HCT116 (cell line): ENCODE data around the gene TRAF3. TPM values are rescaled to one million over a fixed set of nuclear protein-coding genes. Genes with fewer than 3 reads are reported as not detected.
A peak's percentile ranks its signal among the peaks of the same experiment; 100 is the strongest.

Experiments used
- ATAC-seq: fragments of 200-7000 bp; cut with Tn5 transposase; 2 replicates; pipeline ENCODE4 v1.9.1; 2020; ENCODE audit warnings: mild to moderate bottlenecking, moderate library complexity
- Bru-seq: library from RNA; stranded (reverse); fragments of 400-500 nt; gene quantifications from one replicate; lab custom pipeline; 2021; lab: Mats Ljungman, UMichigan
- BruChase-seq, 2 experiments: library from RNA; stranded (reverse); fragments of 400-500 nt; gene quantifications; one replicate each; lab custom pipeline; 2021; lab: Mats Ljungman, UMichigan
- BruUV-seq: library from RNA; stranded (reverse); fragments of 400-500 nt; replicated peaks from 2 replicates; lab custom pipeline; 2021; lab: Mats Ljungman, UMichigan
- CTCF ChIA-PET: fragments of 300-600 bp; sonication (Branson Sonifier 250); formaldehyde crosslinking; loops from one replicate; lab custom pipeline; 2021; ENCODE audit warnings: antibody characterized with exemption; lab: Charles Lee
- POLR2A ChIA-PET: fragments of 300-600, 350-600 bp; sonication (Branson Sonifier 250); formaldehyde crosslinking; loops from one replicate; lab custom pipeline; 2021; ENCODE audit warnings: antibody characterized with exemption; lab: Charles Lee
- RAD21 ChIA-PET, 2 experiments: fragments of 300-600 bp; sonication (Branson Sonifier 250); formaldehyde crosslinking; loops; one replicate each; lab custom pipeline; 2023; ENCODE audit warnings: low total read pairs in 2 of 2; ENCODE audit not compliant: uncharacterized antibody in 2 of 2, unreplicated experiment in 2 of 2, low non-redundant PET in 1 of 2; lab: Charles Lee
- DNase-seq: peaks from one replicate; pipeline ENCODE4 v3.0.0-alpha.2; 2010; ENCODE audit warnings: low read depth, low spot score
- H2AFZ ChIP-seq: fragments of 200-600 bp; shearing (Covaris generic), sonication (generic); 2 replicates; pipeline ENCODE4 v1.6.1; 2017; ENCODE audit warnings: low read depth, mixed run types, mixed read lengths, antibody characterized with exemption, low read length; ENCODE audit not compliant: poor library complexity, severe bottlenecking
- H3K27ac ChIP-seq: 2 replicates; pipeline ENCODE4 v1.5.1; 2012; ENCODE audit warnings: low read depth, low read length
- H3K27me3 ChIP-seq: fragments of 200-600 bp; sonication (generic); 2 replicates; pipeline ENCODE4 v1.6.1; 2016; ENCODE audit warnings: mixed run types, low read length, mixed read lengths; ENCODE audit not compliant: insufficient read depth
- H3K36me3 ChIP-seq, 2 experiments: fragments of 200-500 bp in 1 of 2; fragments of 200-600 bp in 1 of 2; sonication (Bioruptor generic) in 1 of 2; sonication (generic) in 1 of 2; 2 replicates each; pipeline versions ENCODE4 v1.5.1 to v1.6.1; 2014 to 2016; ENCODE audit warnings: low read length in 2 of 2, inconsistent platforms in 1 of 2, mixed read lengths in 1 of 2, mixed run types in 1 of 2; ENCODE audit not compliant: insufficient read depth in 2 of 2, control insufficient read depth in 1 of 2
- H3K4me1 ChIP-seq, 2 experiments: fragments of 200-600 bp in 1 of 2; sonication (generic) in 1 of 2; 2 replicates each; pipeline versions ENCODE4 v1.5.1 to v1.6.1; 2012 to 2017; ENCODE audit warnings: low read length in 2 of 2, inconsistent platforms in 1 of 2, mild to moderate bottlenecking in 1 of 2, mixed read lengths in 1 of 2, mixed run types in 1 of 2, moderate library complexity in 1 of 2; ENCODE audit not compliant: insufficient read depth in 2 of 2, control insufficient read depth in 1 of 2
- H3K4me2 ChIP-seq: fragments of 200-600 bp; sonication (generic); 2 replicates; pipeline ENCODE4 v1.6.1; 2017; ENCODE audit warnings: mixed run types, low read length, mixed read lengths
- H3K4me3 ChIP-seq, 2 experiments: fragments of 200-600 bp in 1 of 2; sonication (generic) in 1 of 2; replicated peaks in 1 of 2; 2 replicates each; pipeline ENCODE4 v1.5.1; 2011 to 2016; ENCODE audit warnings: low read length in 2 of 2, control low read depth in 1 of 2, low read depth in 1 of 2, mild to moderate bottlenecking in 1 of 2, mixed read lengths in 1 of 2, mixed run types in 1 of 2
- H3K79me2 ChIP-seq: fragments of 200-600 bp; sonication (generic); 2 replicates; pipeline ENCODE4 v1.6.1; 2017; ENCODE audit warnings: mild to moderate bottlenecking, mixed run types, low read length, moderate library complexity, mixed read lengths; ENCODE audit not compliant: insufficient read depth
- H3K9ac ChIP-seq: fragments of 200-600 bp; sonication (generic); 2 replicates; pipeline ENCODE4 v1.6.1; 2016; ENCODE audit warnings: low read length, mixed read lengths
- H3K9me2 ChIP-seq: fragments of 200-600 bp; sonication (generic), shearing (Covaris generic); 2 replicates; pipeline ENCODE4 v1.6.1; 2017; ENCODE audit warnings: mixed run types, mild to moderate bottlenecking, moderate library complexity; ENCODE audit not compliant: insufficient read depth
- H3K9me3 ChIP-seq, 2 experiments: fragments of 200-500 bp in 1 of 2; fragments of 200-600 bp in 1 of 2; sonication (Bioruptor generic) in 1 of 2; sonication (generic) in 1 of 2; 2 replicates each; pipeline ENCODE4 v1.6.1; 2014 to 2017; ENCODE audit warnings: low read length in 2 of 2, mixed read lengths in 2 of 2, inconsistent platforms in 1 of 2, low read depth in 1 of 2, mild to moderate bottlenecking in 1 of 2, mixed run types in 1 of 2, moderate library complexity in 1 of 2; ENCODE audit not compliant: control insufficient read depth in 1 of 2, insufficient read depth in 1 of 2
- H4K20me1 ChIP-seq: fragments of 200-600 bp; sonication (generic), shearing (Covaris generic); 2 replicates; pipeline ENCODE4 v1.6.1; 2017; ENCODE audit warnings: mixed run types, mild to moderate bottlenecking, moderate library complexity; ENCODE audit not compliant: insufficient read depth
- MAX ChIP-seq: IDR thresholded peaks from 2 replicates; pipeline ENCODE4 v1.6.1; 2012
- POLR2AphosphoS5 ChIP-seq: IDR thresholded peaks from 2 replicates; pipeline ENCODE4 v1.6.1; 2011; ENCODE audit warnings: mild to moderate bottlenecking, low read depth, low read length, moderate library complexity
- ZBTB33 ChIP-seq: IDR thresholded peaks from 2 replicates; pipeline ENCODE4 v1.6.1; 2011; ENCODE audit warnings: mild to moderate bottlenecking, low read length, moderate library complexity; ENCODE audit not compliant: insufficient replicate concordance; ENCODE audit errors: extremely low read depth
- ZFX ChIP-seq: fragments of 450-650 bp; IDR thresholded peaks from 2 replicates; pipeline ENCODE4 v1.6.1; 2017
- intact Hi-C: fragments of 100-400 bp; cut with micrococcal nuclease; formaldehyde crosslinking; loops from 2 replicates; pipeline ENCODE4 v1.10.0; 2022
- long read RNA-seq: library from polyadenylated mRNA; unstranded; transcript quantifications from one replicate; pipeline ENCODE4 v2.0.0, GENCODE V29; 2021; ENCODE audit not compliant: unreplicated experiment
- polyA plus RNA-seq: library from polyadenylated mRNA; unstranded; fragments of >200 nt; gene quantifications from 2 replicates; pipeline ENCODE4 v1.2.1, GENCODE V29; 2012; ENCODE audit warnings: missing spikeins
- total RNA-seq: library from RNA; stranded (reverse); gene quantifications from one replicate; pipeline ENCODE4 v1.2.1, GENCODE V29; 2021; ENCODE audit not compliant: unreplicated experiment

Gene TRAF3
- total RNA-seq (32.1 TPM), Bru-seq, nascent RNA (percentile 79 among the genes with signal in this experiment), BruChase-seq, experiment 1, labeled RNA remaining after a 6-hour chase (percentile 87 among the genes with signal in this experiment), BruChase-seq, experiment 2, labeled RNA remaining after a 2-hour chase (percentile 82 among the genes with signal in this experiment)
- polyA plus RNA-seq, result 17.0 and 19.8 TPM in 2 replicates
- long read RNA-seq, full-length matches to known transcripts, result 19 of 52 reads
- long read RNA-seq, partial matches to known transcripts, result 3 of 52 reads
- long read RNA-seq, other reads (novel, unspliced or antisense), result 30 of 52 reads

- H3K27me3 ChIP-seq, result no peaks in the 10 kb centered on the region
- peaks cover 20 to 39% of the 10 kb centered on the region in 2 experiments for H3K4me1 ChIP-seq
- intact Hi-C loops, result loop anchor here (2.0 to 10.0 kb wide), 2 partner anchors 30 to 252 kb away; no protein-coding TSS in a partner anchor
- POLR2A ChIA-PET, result no interaction called here
- peak within 1 kb of the TSS; percentile 82 for H3K4me2 ChIP-seq
- no peaks in the 10 kb centered on the region for H3K9me2 ChIP-seq
- no TSS peak for BruUV-seq
- H3K9me3 ChIP-seq, result no peaks in the 10 kb centered on the region
- ATAC-seq (peak; percentile 64), DNase-seq (no peak)
- TF ChIP-seq MAX (no peak), ZFX (peak; percentile 65; the same call in 1 of the 2 replicates), POLR2AphosphoS5 (no peak), ZBTB33 (no peak)
- H4K20me1 ChIP-seq, result no peaks in the 10 kb centered on the region
- peak within 1 kb of the TSS; percentile 48 to 78 for H3K4me3 ChIP-seq
- peaks cover 41% of the 10 kb centered on the region for H3K79me2 ChIP-seq
- peak within 1 kb of the TSS; percentile 93 for H3K27ac ChIP-seq
- RAD21 ChIA-PET, result no interaction called here
- CTCF ChIA-PET, result no interaction called here
- peak within 1 kb of the TSS; percentile 93 for H3K9ac ChIP-seq
- no peak within 1 kb of the TSS for H2AFZ ChIP-seq
- no peaks in the 10 kb centered on the region for H3K36me3 ChIP-seq
Observed at GRCh38 chr14:102776761-102777710, at the start of gene TRAF3. TSS of gene TRAF3 (plus strand) at chr14:102777449. CDS start at chr14:102870202, 92,753 bp downstream.
